SK-N-MC (cell line): ENCODE results near the gene TBRG4.

Experiments
- EZH2 ChIP-seq: fragments of 200-600 bp; sonication (generic); IDR thresholded peaks from one replicate; pipeline ENCODE4 v1.6.1; 2017; ENCODE audit warnings: antibody characterized with exemption
- FOXP2 ChIP-seq: optimal IDR thresholded peaks from 2 replicates; pipeline ENCODE3; 2011; ENCODE audit warnings: mild to moderate bottlenecking, moderate library complexity; ENCODE audit not compliant: insufficient read depth; ENCODE audit errors: extremely low read length, control extremely low read depth
- POLR2AphosphoS5 ChIP-seq: IDR thresholded peaks from 2 replicates; pipeline ENCODE4 v1.6.1; 2012; ENCODE audit warnings: mild to moderate bottlenecking, low read depth, low read length, borderline replicate concordance

DNA sequence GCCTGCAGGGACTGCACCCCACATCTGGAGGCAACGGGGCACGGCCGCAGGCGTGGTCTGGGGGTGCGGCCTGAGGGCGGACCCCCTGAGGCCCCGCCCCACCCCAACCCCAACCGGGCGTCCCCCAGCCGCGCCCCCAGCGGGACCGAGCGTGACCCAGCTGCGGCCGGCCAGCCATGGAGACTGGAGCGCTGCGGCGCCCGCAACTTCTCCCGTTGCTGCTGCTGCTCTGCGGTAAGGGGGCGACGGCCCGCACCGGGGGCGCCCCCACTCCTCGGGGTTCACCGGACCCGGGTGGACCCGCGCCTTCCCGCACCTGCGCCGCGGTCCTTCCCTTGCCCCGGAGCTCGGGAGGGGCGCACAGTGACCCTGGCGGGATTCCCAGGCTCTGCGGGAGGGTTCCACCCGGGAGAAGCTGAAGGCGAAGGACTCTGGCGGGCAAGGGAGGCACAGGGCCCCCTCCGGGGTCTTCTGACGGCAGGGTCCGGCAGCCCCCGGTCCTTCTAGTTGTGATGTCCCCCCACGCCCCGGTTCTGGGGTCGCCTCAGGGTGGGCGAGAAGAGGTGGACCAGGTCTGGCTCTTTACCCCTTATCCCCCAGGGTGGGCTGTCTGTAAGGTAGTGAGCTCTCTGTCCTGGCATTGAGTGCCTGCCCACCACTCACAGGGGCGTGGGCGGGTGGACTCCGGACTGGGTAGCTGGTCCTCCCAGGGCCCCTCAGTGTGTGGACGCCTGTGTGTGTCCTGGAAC is 46.3 kb upstream of the TBRG4 start, which contains the start of gene RAMP3:
- TF ChIP-seq EZH2 (no peak), POLR2AphosphoS5 (no peak), FOXP2 (no peak)
